Measurements from ENCODE around the gene CNOT4. TPM values are rescaled to one million over a fixed set of nuclear protein-coding genes. Genes with fewer than 3 reads are reported as not detected.

CNOT4 gene
- total RNA-seq, 6 experiments from 2014 or later: 23.2 to 27.3 (median 25.1) TPM

GRCh38 chr7:135434047-135434446, 75.9 kb downstream of the CNOT4 start:
- Mint-ChIP-seq H3K27ac (no peak overlapping the region), H3K27me3 (ENCODE audit: insufficient read depth) (no peaks in the 10 kb centered on the region)
- TF ChIP-seq CTCF (IDR thresholded peaks at IDR 0.05): no peak

GRCh38 chr7:135430626-135431025, 79.3 kb downstream of the CNOT4 start:
- TF ChIP-seq CTCF (IDR thresholded peaks at IDR 0.05): no peak
- no peaks in the 10 kb centered on the region for H3K9me3 Mint-ChIP-seq
- H3K27ac Mint-ChIP-seq: no peak overlapping the region
- no peaks in the 10 kb centered on the region for H3K27me3 Mint-ChIP-seq (ENCODE audit: insufficient read depth)
- peaks cover 19% of the 10 kb centered on the region for H3K36me3 Mint-ChIP-seq (ENCODE audit: low read depth)
- H3K4me1 Mint-ChIP-seq (ENCODE audit: low read depth): peaks cover 5% of the 10 kb centered on the region; the same call in 1 of the 2 replicates
- DNase-seq: no peak
- no peak overlapping the region for H3K4me3 Mint-ChIP-seq

More at GRCh38 chr7:135434047-135434446, 75.9 kb downstream of the CNOT4 start:
- no peaks in the 10 kb centered on the region; the same call in 1 of the 2 replicates for H3K4me1 Mint-ChIP-seq (ENCODE audit: low read depth)
- no peaks in the 10 kb centered on the region for H3K9me3 Mint-ChIP-seq
- H3K36me3 Mint-ChIP-seq (ENCODE audit: low read depth): peaks cover 24% of the 10 kb centered on the region
- no peak overlapping the region for H3K4me3 Mint-ChIP-seq
- no peak for DNase-seq

- peaks cover 5% of the 10 kb centered on the region for H3K36me3 Mint-ChIP-seq (ENCODE audit: low read depth)
- H3K9me3 Mint-ChIP-seq: no peaks in the 10 kb centered on the region
- peaks cover 5% of the 10 kb centered on the region; the same call in 1 of the 2 replicates for H3K4me1 Mint-ChIP-seq (ENCODE audit: low read depth)
- TF ChIP-seq CTCF (IDR thresholded peaks at IDR 0.05): no peak
- no peak overlapping the region for H3K27ac Mint-ChIP-seq
- H3K27me3 Mint-ChIP-seq (ENCODE audit: insufficient read depth): no peaks in the 10 kb centered on the region
- DNase-seq: no peak
- no peak overlapping the region for H3K4me3 Mint-ChIP-seq
Measured at GRCh38 chr7:135428879-135429278, 81.0 kb downstream of the CNOT4 start.

- H3K27ac Mint-ChIP-seq: no peak overlapping the region
- H3K9me3 Mint-ChIP-seq: no peaks in the 10 kb centered on the region
- no peak overlapping the region for H3K4me3 Mint-ChIP-seq
- H3K36me3 Mint-ChIP-seq (ENCODE audit: low read depth): peaks cover 3% of the 10 kb centered on the region
- no peaks in the 10 kb centered on the region for H3K27me3 Mint-ChIP-seq (ENCODE audit: insufficient read depth)
- DNase-seq: no peak
- TF ChIP-seq CTCF (IDR thresholded peaks at IDR 0.05): no peak
- peaks cover 5% of the 10 kb centered on the region; the same call in 1 of the 2 replicates for H3K4me1 Mint-ChIP-seq (ENCODE audit: low read depth)
Measured at GRCh38 chr7:135428011-135428410, 81.9 kb downstream of the CNOT4 start.

GRCh38 chr7:135427166-135427565, 82.7 kb downstream of the CNOT4 start:
- DNase-seq: no peak
- no peak overlapping the region for H3K27ac Mint-ChIP-seq
- H3K4me1 Mint-ChIP-seq (ENCODE audit: low read depth): peaks cover 5% of the 10 kb centered on the region; the same call in 1 of the 2 replicates
- TF ChIP-seq CTCF (IDR thresholded peaks at IDR 0.05): no peak
- no peaks in the 10 kb centered on the region for H3K27me3 Mint-ChIP-seq (ENCODE audit: insufficient read depth)
- no peak overlapping the region for H3K4me3 Mint-ChIP-seq
- no peaks in the 10 kb centered on the region for H3K36me3 Mint-ChIP-seq (ENCODE audit: low read depth)
- no peaks in the 10 kb centered on the region for H3K9me3 Mint-ChIP-seq

GRCh38 chr7:135425036-135425435, 84.9 kb downstream of the CNOT4 start:
- no peak overlapping the region for H3K4me3 Mint-ChIP-seq
- no peak overlapping the region for H3K27ac Mint-ChIP-seq
- no peaks in the 10 kb centered on the region for H3K27me3 Mint-ChIP-seq (ENCODE audit: insufficient read depth)
- no peak for DNase-seq
- peaks cover 21% of the 10 kb centered on the region for H3K4me1 Mint-ChIP-seq (ENCODE audit: low read depth)
- TF ChIP-seq CTCF (IDR thresholded peaks at IDR 0.05): no peak
- no peaks in the 10 kb centered on the region for H3K9me3 Mint-ChIP-seq
- H3K36me3 Mint-ChIP-seq (ENCODE audit: low read depth): peaks cover 8% of the 10 kb centered on the region; the same call in 1 of the 2 replicates

All from HFFc6 (cell line).